Measurements from ENCODE around the gene ZSCAN30. TPM values are rescaled to one million over a fixed set of nuclear protein-coding genes. Genes with fewer than 3 reads are reported as not detected.

The ZSCAN30 gene
- total and polyA plus RNA-seq, 7 experiments from 2014 or later, result 5.5 to 23.2 (median 16.1) TPM

GRCh38 chr18:35303610-35304009, 13.6 kb upstream of the ZSCAN30 start:
- ChIA-PET CTCF (interaction anchor here (1.2 kb wide), 1 partner anchor 36 kb away, joined by 3 read pairs; no protein-coding TSS in a partner anchor), POLR2A (no interaction called here)
- DNase-seq, result no peak
- no peak for ATAC-seq
- no peak overlapping the region for H3K27ac ChIP-seq (ENCODE audit: low read depth, low read length)
- intact Hi-C loops (cut with micrococcal nuclease), result no loop called here
- no peaks in the 10 kb centered on the region for H3K27me3 ChIP-seq (ENCODE audit: control insufficient read depth in 2 of 2, insufficient read depth in 2 of 2, low read length in 2 of 2)
- Mint-ChIP-seq H3K9me3 (peaks cover 12 to 98% (median 70%) of the 10 kb centered on the region in 11 donors), H3K4me3 (no peak overlapping the region), H3K36me3 (peaks cover 28 to 88% (median 84%) of the 10 kb centered on the region in 5 donors), H3K4me1 (peaks cover 0 to 7% (median 0%) of the 10 kb centered on the region in 7 donors), H3K27me3 (no peaks in the 10 kb centered on the region), H3K27ac (no peak overlapping the region)
- H3K4me1 ChIP-seq (ENCODE audit: control insufficient read depth in 2 of 2, insufficient read depth in 2 of 2, low read length in 2 of 2), result no peaks in the 10 kb centered on the region
- peaks cover 9 to 71% (median 14%) of the 10 kb centered on the region in 3 experiments for H3K36me3 ChIP-seq (ENCODE audit: control insufficient read depth in 2 of 3, insufficient read depth in 3 of 3, low read length in 3 of 3)
- peaks cover 29 to 80% (median 33%) of the 10 kb centered on the region in 3 experiments for H3K9me3 ChIP-seq (ENCODE audit: control insufficient read depth in 2 of 3, low read length in 3 of 3)
- H3K4me3 ChIP-seq (ENCODE audit: low read length), result no peak overlapping the region

- DNase-seq (no peak), ATAC-seq (no peak)
- Mint-ChIP-seq H3K9me3 (peaks cover 0 to 47% (median 24%) of the 10 kb centered on the region in 11 donors), H3K36me3 (peaks cover 21 to 83% (median 73%) of the 10 kb centered on the region in 5 donors), H3K4me3 (no peak overlapping the region), H3K4me1 (peaks cover 19 to 61% (median 48%) of the 10 kb centered on the region in 7 donors), H3K27me3 (no peaks in the 10 kb centered on the region), H3K27ac (peak overlapping the region in 1 of 9 donors; percentile 37)
- Histone ChIP-seq H3K36me3 (ENCODE audit: control insufficient read depth in 2 of 3, insufficient read depth in 3 of 3, low read length in 3 of 3) (peaks cover 0 to 48% (median 0%) of the 10 kb centered on the region in 3 experiments), H3K9me3 (ENCODE audit: control insufficient read depth in 2 of 3, low read length in 3 of 3) (peaks cover 0 to 19% (median 0%) of the 10 kb centered on the region in 3 experiments), H3K4me3 (ENCODE audit: low read length) (no peak overlapping the region), H3K27me3 (ENCODE audit: control insufficient read depth in 2 of 2, insufficient read depth in 2 of 2, low read length in 2 of 2) (no peaks in the 10 kb centered on the region), H3K4me1 (ENCODE audit: control insufficient read depth in 2 of 2, insufficient read depth in 2 of 2, low read length in 2 of 2) (peaks cover 1 to 11% of the 10 kb centered on the region in 2 donors), H3K27ac (ENCODE audit: low read depth, low read length) (no peak overlapping the region)
- POLR2A ChIA-PET, result interaction anchor here (0.5 to 0.6 kb wide), 3 partner anchors 46 to 271 kb away, joined by 3 to 4 read pairs (median 4); no protein-coding TSS in a partner anchor
- intact Hi-C loops (cut with micrococcal nuclease), result no loop called here
- CTCF ChIA-PET, result no interaction called here
Observed at GRCh38 chr18:35296060-35296459, 6.0 kb upstream of the ZSCAN30 start.

- H3K9me3 Mint-ChIP-seq, result peaks cover 0 to 17% (median 3%) of the 10 kb centered on the region in 11 donors
- Histone ChIP-seq H3K4me3 (ENCODE audit: low read length) (peak overlapping the region; percentile 90), H3K27ac (ENCODE audit: low read depth, low read length) (peak overlapping the region; percentile 86), H3K36me3 (ENCODE audit: control insufficient read depth in 2 of 3, insufficient read depth in 3 of 3, low read length in 3 of 3) (peaks cover 0 to 18% (median 0%) of the 10 kb centered on the region in 3 experiments), H3K4me1 (ENCODE audit: control insufficient read depth in 2 of 2, insufficient read depth in 2 of 2, low read length in 2 of 2) (peaks cover 16 to 18% of the 10 kb centered on the region in 2 donors), H3K9me3 (ENCODE audit: control insufficient read depth in 2 of 3, low read length in 3 of 3) (no peaks in the 10 kb centered on the region), H3K27me3 (ENCODE audit: control insufficient read depth in 2 of 2, insufficient read depth in 2 of 2, low read length in 2 of 2) (no peaks in the 10 kb centered on the region)
- intact Hi-C loops (cut with micrococcal nuclease), result loop anchor here (2.0 to 5.0 kb wide), 6 partner anchors 60 to 1538 kb away; partner anchors contain the start of genes GALNT1 (in 1 of the 2), KIAA1328 (in 1 of the 2), MAPRE2 (in 1 of the 2) and RPRD1A (in 1 of the 2)
- CTCF ChIA-PET, result no interaction called here
- POLR2A ChIA-PET, result interaction anchor here (0.9 to 3.3 kb wide), 5 partner anchors 23 to 54 kb away, joined by 3 to 20 read pairs (median 6); partner anchors contain the start of genes ZNF24 and ZNF397
- ATAC-seq, result no peak
- H3K36me3 Mint-ChIP-seq, result peaks cover 6 to 52% (median 33%) of the 10 kb centered on the region in 5 donors
- H3K27me3 Mint-ChIP-seq, result no peaks in the 10 kb centered on the region
- H3K4me1 Mint-ChIP-seq, result peaks cover 34 to 90% (median 78%) of the 10 kb centered on the region in 7 donors
- DNase-seq, result no peak
- H3K27ac Mint-ChIP-seq, result peak overlapping the region; percentile 94 to 100 (median 98)
- H3K4me3 Mint-ChIP-seq, result peak overlapping the region; percentile 97 to 99 (median 98)
Observed at GRCh38 chr18:35291166-35291565, 1.1 kb upstream of the ZSCAN30 start.

GRCh38 chr18:35289727-35290093, 319 bp downstream of the ZSCAN30 start:
- Mint-ChIP-seq H3K4me3 (peak overlapping the region; percentile 97 to 99 (median 98)), H3K36me3 (peaks cover 0 to 45% (median 25%) of the 10 kb centered on the region in 5 donors), H3K27ac (peak overlapping the region; percentile 94 to 100 (median 98)), H3K27me3 (no peaks in the 10 kb centered on the region), H3K4me1 (peaks cover 29 to 82% (median 70%) of the 10 kb centered on the region in 7 donors), H3K9me3 (peaks cover 0 to 19% (median 1%) of the 10 kb centered on the region in 11 donors)
- ATAC-seq (peak; percentile 36), DNase-seq (no peak)
- no peaks in the 10 kb centered on the region for H3K9me3 ChIP-seq (ENCODE audit: control insufficient read depth in 2 of 3, low read length in 3 of 3)
- H3K27me3 ChIP-seq (ENCODE audit: control insufficient read depth in 2 of 2, insufficient read depth in 2 of 2, low read length in 2 of 2), result no peaks in the 10 kb centered on the region
- ChIA-PET POLR2A (interaction anchor here (0.7 to 3.3 kb wide), 11 partner anchors 11 to 311 kb away, joined by 3 to 32 read pairs (median 4); partner anchors contain the start of genes INO80C, ZNF24 and ZNF397), CTCF (no interaction called here)
- peaks cover 16 to 18% of the 10 kb centered on the region in 2 donors for H3K4me1 ChIP-seq (ENCODE audit: control insufficient read depth in 2 of 2, insufficient read depth in 2 of 2, low read length in 2 of 2)
- peak overlapping the region; percentile 86 for H3K27ac ChIP-seq (ENCODE audit: low read depth, low read length)
- H3K36me3 ChIP-seq (ENCODE audit: control insufficient read depth in 2 of 3, insufficient read depth in 3 of 3, low read length in 3 of 3), result peaks cover 0 to 4% (median 0%) of the 10 kb centered on the region in 3 experiments
- intact Hi-C loops (cut with micrococcal nuclease), result loop anchor here (1.0 to 5.0 kb wide), 17 partner anchors 22 to 1539 kb away; partner anchors contain the start of genes ELP2 (in 2 of the 2), INO80C (in 2 of the 2), MAPRE2 (in 2 of the 2) and RMP24 (in 2 of the 2)
- H3K4me3 ChIP-seq (ENCODE audit: low read length), result peak overlapping the region; percentile 90

GRCh38 chr18:35289293-35289692, 736 bp downstream of the ZSCAN30 start:
- H3K27ac Mint-ChIP-seq, result peak overlapping the region; percentile 94 to 100 (median 98)
- ChIA-PET POLR2A (interaction anchor here (0.7 to 3.3 kb wide), 10 partner anchors 10 to 310 kb away, joined by 3 to 32 read pairs (median 4); partner anchors contain the start of genes INO80C, ZNF24 and ZNF397), CTCF (no interaction called here)
- Histone ChIP-seq H3K4me1 (ENCODE audit: control insufficient read depth in 2 of 2, insufficient read depth in 2 of 2, low read length in 2 of 2) (peaks cover 16 to 18% of the 10 kb centered on the region in 2 donors), H3K9me3 (ENCODE audit: control insufficient read depth in 2 of 3, low read length in 3 of 3) (no peaks in the 10 kb centered on the region), H3K36me3 (ENCODE audit: control insufficient read depth in 2 of 3, insufficient read depth in 3 of 3, low read length in 3 of 3) (peaks cover 0 to 4% (median 0%) of the 10 kb centered on the region in 3 experiments), H3K27me3 (ENCODE audit: control insufficient read depth in 2 of 2, insufficient read depth in 2 of 2, low read length in 2 of 2) (no peaks in the 10 kb centered on the region), H3K27ac (ENCODE audit: low read depth, low read length) (peak overlapping the region; percentile 86), H3K4me3 (ENCODE audit: low read length) (peak overlapping the region; percentile 90)
- intact Hi-C loops (cut with micrococcal nuclease), result no loop called here
- H3K27me3 Mint-ChIP-seq, result no peaks in the 10 kb centered on the region
- no peak for ATAC-seq
- peak overlapping the region; percentile 97 to 99 (median 98) for H3K4me3 Mint-ChIP-seq
- peaks cover 0 to 19% (median 1%) of the 10 kb centered on the region in 11 donors for H3K9me3 Mint-ChIP-seq
- peak in 3 of 9 donors; percentile 5 to 10 (median 7) for DNase-seq
- peaks cover 29 to 78% (median 66%) of the 10 kb centered on the region in 7 donors for H3K4me1 Mint-ChIP-seq
- H3K36me3 Mint-ChIP-seq, result peaks cover 0 to 42% (median 21%) of the 10 kb centered on the region in 5 donors

DNA sequence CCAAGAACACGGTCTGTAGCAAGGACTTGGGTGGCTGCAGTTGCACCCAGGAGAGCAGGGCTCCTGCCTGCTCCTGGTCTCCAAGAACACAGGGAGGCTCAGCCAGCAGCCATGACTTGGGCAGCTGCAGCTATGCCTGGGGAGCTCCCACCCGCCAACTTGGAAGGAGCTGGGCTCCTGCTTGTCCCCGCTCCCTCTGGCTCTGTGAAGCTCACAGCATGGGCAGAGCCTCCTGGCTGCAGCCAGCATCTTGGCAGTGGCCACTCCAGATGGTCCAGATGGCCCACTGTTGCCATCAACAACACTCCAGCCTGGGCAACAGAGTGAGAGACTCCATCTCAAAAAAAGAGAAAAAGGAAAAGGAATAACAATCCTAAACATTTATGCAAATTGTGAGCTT, 5.2 kb downstream of the ZSCAN30 start:
- peaks cover 0 to 11% of the 10 kb centered on the region in 2 donors for H3K4me1 ChIP-seq (ENCODE audit: control insufficient read depth in 2 of 2, insufficient read depth in 2 of 2, low read length in 2 of 2)
- Mint-ChIP-seq H3K9me3 (peaks cover 0 to 28% (median 0%) of the 10 kb centered on the region in 11 donors), H3K4me3 (no peak overlapping the region), H3K4me1 (peaks cover 8 to 45% (median 27%) of the 10 kb centered on the region in 7 donors), H3K27me3 (no peaks in the 10 kb centered on the region), H3K27ac (no peak overlapping the region), H3K36me3 (peaks cover 0 to 58% (median 29%) of the 10 kb centered on the region in 5 donors)
- ATAC-seq (no peak), DNase-seq (no peak)
- no peak overlapping the region for H3K4me3 ChIP-seq (ENCODE audit: low read length)
- peaks cover 0 to 20% (median 0%) of the 10 kb centered on the region in 3 experiments for H3K36me3 ChIP-seq (ENCODE audit: control insufficient read depth in 2 of 3, insufficient read depth in 3 of 3, low read length in 3 of 3)
- POLR2A ChIA-PET, result interaction anchor here (2.1 kb wide), 1 partner anchor 17 kb away, joined by 7 read pairs; no protein-coding TSS in a partner anchor
- no peaks in the 10 kb centered on the region for H3K27me3 ChIP-seq (ENCODE audit: control insufficient read depth in 2 of 2, insufficient read depth in 2 of 2, low read length in 2 of 2)
- intact Hi-C loops (cut with micrococcal nuclease), result no loop called here
- no peaks in the 10 kb centered on the region for H3K9me3 ChIP-seq (ENCODE audit: control insufficient read depth in 2 of 3, low read length in 3 of 3)
- CTCF ChIA-PET, result no interaction called here
- no peak overlapping the region for H3K27ac ChIP-seq (ENCODE audit: low read depth, low read length)
